ENCODE measurements around the gene ACSS2. TPM values are rescaled to one million over a fixed set of nuclear protein-coding genes. Genes with fewer than 3 reads are reported as not detected.
A peak's percentile ranks its signal among the peaks of the same experiment; 100 is the strongest.
"Not testable (repeated sequence)": the region's sequence is repeated elsewhere in the genome, so short reads cannot be mapped to it uniquely, and the experiment has no call there.

ACSS2 gene
- total RNA-seq, 1 donor from 2014 or later = 25.0 TPM

- Histone ChIP-seq H3F3A (ENCODE audit: low read depth) (no peaks in the 10 kb centered on the region), H3K27ac (no peak overlapping the region), H3K36me3 (no peaks in the 10 kb centered on the region), H3K4me3 (no peak overlapping the region), H3K9ac (no peak overlapping the region), H4K20me1 (ENCODE audit: low read depth) (no peaks in the 10 kb centered on the region), H3K79me2 (ENCODE audit: low read depth) (no peaks in the 10 kb centered on the region), H3K27me3 (no peaks in the 10 kb centered on the region), H3K4me1 (no peaks in the 10 kb centered on the region), H2AFZ (replicated peaks) (no peak overlapping the region), H3K9me3 (ENCODE audit: low read depth) (no peaks in the 10 kb centered on the region), H3K4me2 (no peak overlapping the region)
- no peak for DNase-seq (ENCODE audit: low spot score)
- TF ChIP-seq CTCF (IDR thresholded peaks at IDR 0.05) (no peak), EZH2phosphoT487 (IDR thresholded peaks at IDR 0.05) (no peak), EZH2 (IDR thresholded peaks at IDR 0.05) (no peak)
- Mint-ChIP-seq H3K4me1 (no peaks in the 10 kb centered on the region), H3K9me3 (no peaks in the 10 kb centered on the region), H3K36me3 (peaks cover 14% of the 10 kb centered on the region), H3K27ac (no peak overlapping the region), H3K27me3 (ENCODE audit: insufficient read depth, low read depth) (no peaks in the 10 kb centered on the region), H3K4me3 (no peak overlapping the region)
Observed at GRCh38 chr20:34896086-34896621, 19.7 kb downstream of the ACSS2 start.

GRCh38 chr20:34898129-34898528 lies 21.7 kb downstream of the ACSS2 start:
- not testable (repeated sequence) for H3K4me3 Mint-ChIP-seq; H2AFZ ChIP-seq (replicated peaks); H3K4me2 ChIP-seq; H3K79me2 ChIP-seq (ENCODE audit: low read depth); H3K27ac ChIP-seq; H3K9me3 ChIP-seq (ENCODE audit: low read depth); DNase-seq (ENCODE audit: low spot score); H4K20me1 ChIP-seq (ENCODE audit: low read depth); H3K9ac ChIP-seq; H3K4me1 Mint-ChIP-seq; H3K36me3 ChIP-seq; H3K9me3 Mint-ChIP-seq; H3K27me3 ChIP-seq; H3K4me1 ChIP-seq; H3K4me3 ChIP-seq; H3K27me3 Mint-ChIP-seq (ENCODE audit: insufficient read depth, low read depth); H3F3A ChIP-seq (ENCODE audit: low read depth)
- peak overlapping the region; percentile 12 for H3K27ac Mint-ChIP-seq
- peaks cover 17% of the 10 kb centered on the region for H3K36me3 Mint-ChIP-seq

- not testable (repeated sequence) for H3K27me3 Mint-ChIP-seq (ENCODE audit: insufficient read depth, low read depth); H3K27ac Mint-ChIP-seq; H3K9me3 ChIP-seq (ENCODE audit: low read depth); H3K9ac ChIP-seq; H4K20me1 ChIP-seq (ENCODE audit: low read depth); H3F3A ChIP-seq (ENCODE audit: low read depth); DNase-seq (ENCODE audit: low spot score); H3K4me2 ChIP-seq; H2AFZ ChIP-seq (replicated peaks); H3K9me3 Mint-ChIP-seq; H3K4me1 Mint-ChIP-seq; H3K4me3 Mint-ChIP-seq; H3K4me3 ChIP-seq; H3K27me3 ChIP-seq; H3K79me2 ChIP-seq (ENCODE audit: low read depth); H3K27ac ChIP-seq; H3K4me1 ChIP-seq; H3K36me3 ChIP-seq
- peaks cover 17% of the 10 kb centered on the region for H3K36me3 Mint-ChIP-seq
Observed at GRCh38 chr20:34898731-34899130, 22.3 kb downstream of the ACSS2 start.

GRCh38 chr20:34904202-34904621 lies 27.8 kb downstream of the ACSS2 start:
- no peaks in the 10 kb centered on the region for H3K27me3 ChIP-seq
- TF ChIP-seq CTCF (IDR thresholded peaks at IDR 0.05) = no peak
- TF ChIP-seq EZH2phosphoT487 (IDR thresholded peaks at IDR 0.05) = no peak
- TF ChIP-seq EZH2 (IDR thresholded peaks at IDR 0.05) = no peak
- no peak overlapping the region for H3K4me3 ChIP-seq
- Mint-ChIP-seq H3K9me3 (no peaks in the 10 kb centered on the region), H3K4me3 (no peak overlapping the region), H3K27ac (no peak overlapping the region), H3K4me1 (peaks cover 2% of the 10 kb centered on the region), H3K27me3 (ENCODE audit: insufficient read depth, low read depth) (peaks cover 2% of the 10 kb centered on the region), H3K36me3 (peaks cover 9% of the 10 kb centered on the region)
- H3K9me3 ChIP-seq (ENCODE audit: low read depth) = no peaks in the 10 kb centered on the region
- H2AFZ ChIP-seq (replicated peaks) = no peak overlapping the region
- no peaks in the 10 kb centered on the region for H3K79me2 ChIP-seq (ENCODE audit: low read depth)
- H3K4me1 ChIP-seq = no peaks in the 10 kb centered on the region
- no peaks in the 10 kb centered on the region for H3K36me3 ChIP-seq
- no peak overlapping the region for H3K9ac ChIP-seq
- no peaks in the 10 kb centered on the region for H3F3A ChIP-seq (ENCODE audit: low read depth)
- H4K20me1 ChIP-seq (ENCODE audit: low read depth) = no peaks in the 10 kb centered on the region
- H3K27ac ChIP-seq = no peak overlapping the region
- H3K4me2 ChIP-seq = no peak overlapping the region
- no peak for DNase-seq (ENCODE audit: low spot score)
